Measurements from ENCODE around the gene HOXA13. TPM values are rescaled to one million over a fixed set of nuclear protein-coding genes. Genes with fewer than 3 reads are reported as not detected.

HOXA13 gene
- total RNA-seq, 1 experiment from 2014 or later = 12.1 TPM

DNA sequence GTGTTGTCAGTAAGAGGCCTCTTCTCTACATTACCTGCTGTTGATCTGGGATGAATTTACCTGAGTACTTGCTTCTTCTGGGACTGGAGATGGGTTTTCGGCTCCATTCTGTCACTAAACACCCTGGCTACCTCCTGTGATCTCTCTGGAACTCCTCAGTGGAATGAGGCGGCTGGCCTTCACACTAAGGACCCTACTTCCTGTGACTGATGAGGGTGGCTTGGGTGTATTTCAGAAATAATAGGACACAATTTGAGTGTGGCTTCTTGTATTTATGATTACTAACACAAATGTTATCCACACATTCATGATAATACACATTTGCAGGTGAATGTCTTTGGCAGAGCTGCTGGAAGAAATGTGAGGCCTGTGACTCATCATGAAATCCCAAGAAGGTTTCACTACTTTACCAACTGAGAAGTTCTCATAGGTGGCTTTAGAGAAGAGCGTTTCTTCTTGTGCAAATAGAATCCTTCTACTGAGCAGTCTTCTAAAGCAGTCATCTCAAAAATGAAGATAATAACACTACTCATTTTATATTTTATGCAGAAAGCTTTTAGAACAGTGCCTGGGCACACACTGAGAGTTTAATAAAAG is 21.4 kb upstream of the HOXA13 start:
- Histone ChIP-seq H3K4me1 (ENCODE audit: insufficient read depth, low read length) (peaks cover 14% of the 10 kb centered on the region), H3K9me2 (replicated peaks; ENCODE audit: low read length) (no peaks in the 10 kb centered on the region), H3K27ac (ENCODE audit: low read length) (0 out of 2 replicates have a peak overlapping the region, but pooled peaks have one; percentile 8), H3K4me3 (ENCODE audit: low read length) (no peak overlapping the region), H3K4me2 (ENCODE audit: low read length) (peak overlapping the region; percentile 28; the same call in 1 of the 2 replicates), H3K9ac (ENCODE audit: low read length) (no peak overlapping the region), H3K9me3 (ENCODE audit: low read length) (no peaks in the 10 kb centered on the region), H3K27me3 (ENCODE audit: low read length) (no peaks in the 10 kb centered on the region), H3F3A (ENCODE audit: low read length, unreplicated experiment) (no peaks in the 10 kb centered on the region), H2AFZ (ENCODE audit: low read length) (no peak overlapping the region), H3K79me2 (ENCODE audit: low read length) (no peaks in the 10 kb centered on the region), H3K36me3 (ENCODE audit: low read depth, low read length) (no peaks in the 10 kb centered on the region), H4K20me1 (ENCODE audit: low read length) (no peaks in the 10 kb centered on the region)
- ChIA-PET POLR2A (ENCODE audit: unreplicated experiment) (no interaction called here), CTCF (interaction anchor here (0.6 to 1.0 kb wide), 2 partner anchors 25 to 1489 kb away, joined by 3 to 5 read pairs; no protein-coding TSS in a partner anchor)
- intact Hi-C loops (cut with micrococcal nuclease) = no loop called here
- ATAC-seq (peak; percentile 95), DNase-seq (peak; percentile 82)
- TF ChIP-seq EZH2phosphoT487 (IDR thresholded peaks at IDR 0.05; ENCODE audit: borderline replicate concordance, low read length) = no peak
- TF ChIP-seq, protein P1, sequence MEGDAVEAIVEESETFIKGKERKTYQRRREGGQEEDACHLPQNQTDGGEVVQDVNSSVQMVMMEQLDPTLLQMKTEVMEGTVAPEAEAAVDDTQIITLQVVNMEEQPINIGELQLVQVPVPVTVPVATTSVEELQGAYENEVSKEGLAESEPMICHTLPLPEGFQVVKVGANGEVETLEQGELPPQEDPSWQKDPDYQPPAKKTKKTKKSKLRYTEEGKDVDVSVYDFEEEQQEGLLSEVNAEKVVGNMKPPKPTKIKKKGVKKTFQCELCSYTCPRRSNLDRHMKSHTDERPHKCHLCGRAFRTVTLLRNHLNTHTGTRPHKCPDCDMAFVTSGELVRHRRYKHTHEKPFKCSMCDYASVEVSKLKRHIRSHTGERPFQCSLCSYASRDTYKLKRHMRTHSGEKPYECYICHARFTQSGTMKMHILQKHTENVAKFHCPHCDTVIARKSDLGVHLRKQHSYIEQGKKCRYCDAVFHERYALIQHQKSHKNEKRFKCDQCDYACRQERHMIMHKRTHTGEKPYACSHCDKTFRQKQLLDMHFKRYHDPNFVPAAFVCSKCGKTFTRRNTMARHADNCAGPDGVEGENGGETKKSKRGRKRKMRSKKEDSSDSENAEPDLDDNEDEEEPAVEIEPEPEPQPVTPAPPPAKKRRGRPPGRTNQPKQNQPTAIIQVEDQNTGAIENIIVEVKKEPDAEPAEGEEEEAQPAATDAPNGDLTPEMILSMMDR (conservative IDR thresholded peaks at IDR 0.05; ENCODE audit: low read depth, low read length) = no peak
- TF ChIP-seq EZH2 (IDR thresholded peaks at IDR 0.05; ENCODE audit: low read length, unreplicated experiment) = no peak
- BruUV-seq (replicated peaks) = no TSS peak

DNA sequence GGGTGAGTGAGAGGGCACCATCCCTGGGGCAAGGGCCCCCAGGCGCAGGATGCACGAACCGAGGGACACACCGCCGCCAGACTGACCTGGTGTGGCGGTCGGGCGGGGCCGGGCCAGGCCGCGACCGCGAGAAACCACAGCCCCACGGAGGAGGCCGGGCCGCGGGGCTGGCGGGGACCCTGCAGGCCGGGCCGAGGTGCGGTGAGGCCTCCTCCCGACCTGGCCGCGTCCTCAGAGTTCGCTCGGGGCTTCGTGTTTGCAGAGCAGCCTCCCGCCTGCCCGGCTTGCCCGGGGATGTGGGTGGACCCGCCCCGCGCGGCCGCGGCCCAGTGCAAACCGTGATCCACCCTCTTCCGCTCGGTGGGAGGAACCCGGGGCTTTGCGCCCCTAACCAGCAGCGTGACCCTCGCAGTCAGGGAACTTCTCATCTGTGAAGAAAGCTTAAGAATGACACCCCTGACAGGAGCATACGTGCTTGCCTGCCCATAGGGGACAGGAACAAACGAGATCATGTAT is 20.6 kb upstream of the HOXA13 start:
- Histone ChIP-seq H3K4me3 (ENCODE audit: low read length) (no peak overlapping the region), H3K36me3 (ENCODE audit: low read depth, low read length) (no peaks in the 10 kb centered on the region), H3K4me2 (ENCODE audit: low read length) (no peak overlapping the region), H3F3A (ENCODE audit: low read length, unreplicated experiment) (no peaks in the 10 kb centered on the region), H3K4me1 (ENCODE audit: insufficient read depth, low read length) (peaks cover 14% of the 10 kb centered on the region), H3K27ac (ENCODE audit: low read length) (no peak overlapping the region), H3K9me2 (replicated peaks; ENCODE audit: low read length) (no peaks in the 10 kb centered on the region), H3K27me3 (ENCODE audit: low read length) (no peaks in the 10 kb centered on the region), H3K9ac (ENCODE audit: low read length) (no peak overlapping the region), H2AFZ (ENCODE audit: low read length) (no peak overlapping the region), H4K20me1 (ENCODE audit: low read length) (no peaks in the 10 kb centered on the region), H3K79me2 (ENCODE audit: low read length) (no peaks in the 10 kb centered on the region), H3K9me3 (ENCODE audit: low read length) (no peaks in the 10 kb centered on the region)
- POLR2A ChIA-PET (ENCODE audit: unreplicated experiment) = no interaction called here
- BruUV-seq (replicated peaks) = no TSS peak
- CTCF ChIA-PET = no interaction called here
- intact Hi-C loops (cut with micrococcal nuclease) = no loop called here
- ATAC-seq (no peak), DNase-seq (no peak)
- TF ChIP-seq, protein P1 (conservative IDR thresholded peaks at IDR 0.05; ENCODE audit: low read depth, low read length) = no peak
- TF ChIP-seq EZH2phosphoT487 (IDR thresholded peaks at IDR 0.05; ENCODE audit: borderline replicate concordance, low read length) (no peak), EZH2 (IDR thresholded peaks at IDR 0.05; ENCODE audit: low read length, unreplicated experiment) (no peak)

DNA sequence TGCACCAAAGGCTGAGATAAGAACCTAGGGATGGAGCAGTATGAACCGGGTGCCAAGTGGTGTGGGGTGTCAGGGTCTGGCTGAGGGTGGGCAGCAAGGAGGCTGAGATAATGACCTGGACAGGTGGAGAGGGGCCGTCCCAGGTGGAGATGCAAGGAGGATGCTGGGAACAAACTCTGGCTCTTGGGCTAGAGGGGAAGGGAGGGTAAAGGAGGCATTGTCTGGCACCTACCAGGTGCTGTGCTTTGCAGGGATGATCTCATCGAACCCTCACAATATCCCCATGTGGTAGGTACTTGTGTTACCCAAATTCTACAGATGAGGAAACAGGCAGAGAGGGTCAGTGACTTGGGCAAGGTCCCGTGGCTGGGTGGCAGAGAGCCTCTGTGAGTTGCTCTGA is 19.9 kb upstream of the HOXA13 start:
- ATAC-seq (no peak), DNase-seq (no peak)
- POLR2A ChIA-PET (ENCODE audit: unreplicated experiment) = no interaction called here
- Histone ChIP-seq H3K27me3 (ENCODE audit: low read length) (no peaks in the 10 kb centered on the region), H3K9ac (ENCODE audit: low read length) (no peak overlapping the region), H3K9me3 (ENCODE audit: low read length) (no peaks in the 10 kb centered on the region), H3K79me2 (ENCODE audit: low read length) (no peaks in the 10 kb centered on the region), H3K4me1 (ENCODE audit: insufficient read depth, low read length) (peaks cover 14% of the 10 kb centered on the region), H3K9me2 (replicated peaks; ENCODE audit: low read length) (no peaks in the 10 kb centered on the region), H3K4me3 (ENCODE audit: low read length) (no peak overlapping the region), H3F3A (ENCODE audit: low read length, unreplicated experiment) (no peaks in the 10 kb centered on the region), H3K4me2 (ENCODE audit: low read length) (no peak overlapping the region), H2AFZ (ENCODE audit: low read length) (no peak overlapping the region), H3K36me3 (ENCODE audit: low read depth, low read length) (no peaks in the 10 kb centered on the region), H3K27ac (ENCODE audit: low read length) (no peak overlapping the region), H4K20me1 (ENCODE audit: low read length) (no peaks in the 10 kb centered on the region)
- TF ChIP-seq EZH2phosphoT487 (IDR thresholded peaks at IDR 0.05; ENCODE audit: borderline replicate concordance, low read length) (no peak), EZH2 (IDR thresholded peaks at IDR 0.05; ENCODE audit: low read length, unreplicated experiment) (no peak)
- TF ChIP-seq, protein P1 (conservative IDR thresholded peaks at IDR 0.05; ENCODE audit: low read depth, low read length) = no peak
- no TSS peak for BruUV-seq (replicated peaks)
- intact Hi-C loops (cut with micrococcal nuclease) = no loop called here
- CTCF ChIA-PET = no interaction called here

Measured in PC-3 (cell line).